H9 (cell line): ENCODE data around the gene EGFR. TPM values are rescaled to one million over a fixed set of nuclear protein-coding genes. Genes with fewer than 3 reads are reported as not detected.

Experiments used
- DNase-seq: peaks from one replicate; pipeline ENCODE4 v3.0.0-alpha.2; 2017
- H2AFZ ChIP-seq: one replicate; pipeline ENCODE4 v1.6.1; 2013; ENCODE audit warnings: mild to moderate bottlenecking, low read length, control low read depth, moderate library complexity
- H2AK5ac ChIP-seq: 2 replicates; pipeline ENCODE4 v1.6.1; 2013; ENCODE audit warnings: low read length, control low read depth, mixed read lengths; ENCODE audit not compliant: insufficient read length
- H2BK120ac ChIP-seq: one replicate; pipeline ENCODE4 v1.6.1; 2013; ENCODE audit warnings: low read depth, mild to moderate bottlenecking, low read length, control low read depth, inconsistent platforms; ENCODE audit not compliant: poor library complexity, severe bottlenecking
- H2BK12ac ChIP-seq: 2 replicates; pipeline ENCODE4 v1.6.1; 2013; ENCODE audit warnings: low read length, control low read depth, mixed read lengths, low read depth; ENCODE audit not compliant: insufficient read length
- H2BK15ac ChIP-seq: 2 replicates; pipeline ENCODE4 v1.6.1; 2013; ENCODE audit warnings: low read depth, low read length, control low read depth
- H2BK20ac ChIP-seq: one replicate; pipeline ENCODE4 v1.6.1; 2013; ENCODE audit warnings: low read depth, mild to moderate bottlenecking, low read length, control low read depth, inconsistent platforms; ENCODE audit not compliant: poor library complexity, severe bottlenecking
- H2BK5ac ChIP-seq: 2 replicates; pipeline ENCODE4 v1.6.1; 2013; ENCODE audit warnings: low read length, control low read depth, mixed read lengths; ENCODE audit not compliant: insufficient read length
- H3K14ac ChIP-seq: 2 replicates; pipeline ENCODE4 v1.6.1; 2013; ENCODE audit warnings: low read length, control low read depth; ENCODE audit not compliant: insufficient read depth
- H3K18ac ChIP-seq: 2 replicates; pipeline ENCODE4 v1.6.1; 2013; ENCODE audit warnings: low read depth, mild to moderate bottlenecking, mixed read lengths, low read length, control low read depth; ENCODE audit not compliant: insufficient read length
- H3K23ac ChIP-seq: 2 replicates; pipeline ENCODE4 v1.6.1; 2013; ENCODE audit warnings: low read length, control low read depth, mixed read lengths, low read depth; ENCODE audit not compliant: insufficient read length
- H3K23me2 ChIP-seq: 2 replicates; pipeline ENCODE4 v1.6.1; 2013; ENCODE audit warnings: low read depth, mild to moderate bottlenecking, mixed read lengths, low read length, control low read depth; ENCODE audit not compliant: insufficient read length, poor library complexity, severe bottlenecking
- H3K27ac ChIP-seq: 2 replicates; pipeline ENCODE4 v1.5.1; 2013; ENCODE audit warnings: low read length, control low read depth, mixed read lengths, low read depth; ENCODE audit not compliant: insufficient read length
- H3K27me3 ChIP-seq: 2 replicates; pipeline ENCODE4 v1.6.1; 2013; ENCODE audit warnings: low read length, control low read depth, inconsistent platforms; ENCODE audit not compliant: insufficient read depth
- H3K4ac ChIP-seq: 2 replicates; pipeline ENCODE4 v1.6.1; 2013; ENCODE audit warnings: low read depth, mild to moderate bottlenecking, control low read depth, inconsistent platforms, low read length, moderate library complexity
- H3K4me1 ChIP-seq: 2 replicates; pipeline ENCODE4 v1.6.1; 2013; ENCODE audit warnings: low read length, control low read depth, inconsistent platforms; ENCODE audit not compliant: insufficient read depth
- H3K4me2 ChIP-seq: 2 replicates; pipeline ENCODE4 v1.6.1; 2013; ENCODE audit warnings: low read length, control low read depth, mixed read lengths; ENCODE audit not compliant: insufficient read length, insufficient read depth
- H3K56ac ChIP-seq: 2 replicates; pipeline ENCODE4 v1.6.1; 2013; ENCODE audit warnings: low read depth, mild to moderate bottlenecking, mixed read lengths, low read length, control low read depth; ENCODE audit not compliant: insufficient read length
- H3K79me1 ChIP-seq: 2 replicates; pipeline ENCODE4 v1.6.1; 2013; ENCODE audit warnings: low read depth, mild to moderate bottlenecking, moderate library complexity, low read length, control low read depth, inconsistent platforms; ENCODE audit not compliant: insufficient read depth, poor library complexity, severe bottlenecking
- H3K79me2 ChIP-seq: 2 replicates; pipeline ENCODE4 v1.6.1; 2013; ENCODE audit warnings: low read length, control low read depth, inconsistent platforms; ENCODE audit not compliant: insufficient read depth
- H3K9ac ChIP-seq: 2 replicates; pipeline ENCODE4 v1.6.1; 2013; ENCODE audit warnings: low read length, control low read depth, mixed read lengths; ENCODE audit not compliant: insufficient read length; ENCODE audit errors: extremely low read depth
- H3K9me3 ChIP-seq: one replicate; pipeline ENCODE4 v1.6.1; 2013; ENCODE audit warnings: low read depth, low read length, inconsistent platforms; ENCODE audit not compliant: control insufficient read depth
- H3T11ph ChIP-seq: one replicate; pipeline ENCODE4 v1.6.1; 2013; ENCODE audit warnings: mild to moderate bottlenecking, low read length, control low read depth, inconsistent platforms
- H4K20me1 ChIP-seq: one replicate; pipeline ENCODE4 v1.6.1; 2013; ENCODE audit not compliant: control insufficient read depth, insufficient read length, insufficient read depth
- H4K5ac ChIP-seq: 2 replicates; pipeline ENCODE4 v1.6.1; 2013; ENCODE audit warnings: low read depth, mild to moderate bottlenecking, mixed read lengths, low read length, control low read depth; ENCODE audit not compliant: insufficient read length
- H4K8ac ChIP-seq: replicated peaks from 2 replicates; pipeline ENCODE4 v1.6.1; 2013; ENCODE audit warnings: low read length, control low read depth, mixed read lengths, low read depth; ENCODE audit not compliant: insufficient read length
- H4K91ac ChIP-seq: 2 replicates; pipeline ENCODE4 v1.6.1; 2013; ENCODE audit warnings: low read depth, mild to moderate bottlenecking, moderate library complexity, mixed read lengths, low read length, control low read depth; ENCODE audit not compliant: insufficient read length
- H3K27ac Mint-ChIP-seq, 3 experiments: 2 replicates in 2 of 3; 3 replicates in 1 of 3; pipeline ENCODE4 v1.8.0; 2020 to 2021; ENCODE audit warnings: mixed read lengths in 3 of 3, mild to moderate bottlenecking in 1 of 3, moderate library complexity in 1 of 3
- H3K27me3 Mint-ChIP-seq: 2 replicates; pipeline ENCODE4 v1.8.0; 2021; ENCODE audit warnings: low read depth, mild to moderate bottlenecking, moderate library complexity, mixed read lengths
- H3K36me3 Mint-ChIP-seq, 3 experiments: 2 replicates in 2 of 3; 3 replicates in 1 of 3; pipeline ENCODE4 v1.8.0; 2020 to 2021; ENCODE audit warnings: low read depth in 3 of 3, mixed read lengths in 3 of 3; ENCODE audit not compliant: insufficient read depth in 1 of 3
- H3K4me1 Mint-ChIP-seq, 2 experiments: 2 replicates each; pipeline ENCODE4 v1.8.0; 2020; ENCODE audit warnings: mixed read lengths in 2 of 2
- H3K4me3 Mint-ChIP-seq, 2 experiments: 2 replicates in 1 of 2; 3 replicates in 1 of 2; pipeline ENCODE4 v1.8.0; 2020 to 2021; ENCODE audit warnings: mild to moderate bottlenecking in 2 of 2, mixed read lengths in 2 of 2, moderate library complexity in 1 of 2
- H3K9me3 Mint-ChIP-seq, 2 experiments: 2 replicates in 1 of 2; 3 replicates in 1 of 2; pipeline ENCODE4 v1.8.0; 2020; ENCODE audit warnings: mild to moderate bottlenecking in 2 of 2, mixed read lengths in 2 of 2, moderate library complexity in 1 of 2
- WGBS: extraction: QIAGEN DNeasy Blood & Tissue Kit; methylation state at CpG from one replicate; pipeline ENCODE4 v1.1.7; 2013; ENCODE audit warnings: missing lambda C conversion rate, low lambda C conversion rate, mixed read lengths; ENCODE audit not compliant: insufficient read length; ENCODE audit errors: extremely low coverage; 5-methylcytosine and 5-hydroxymethylcytosine counted together
- total RNA-seq: library from RNA; stranded (reverse); gene quantifications from 2 replicates; pipeline ENCODE4 v1.2.1, GENCODE V29; 2021
- TF ChIP-seq, protein P1 (sequence below): fragments of 200-600 bp; sonication (generic); conservative IDR thresholded peaks from 3 replicates; pipeline ENCODE4 v1.8.0; 2021; ENCODE audit warnings: antibody characterized with exemption, mild to moderate bottlenecking

Gene EGFR
- total RNA-seq, 1 experiment from 2014 or later = 3.3 TPM

DNA sequence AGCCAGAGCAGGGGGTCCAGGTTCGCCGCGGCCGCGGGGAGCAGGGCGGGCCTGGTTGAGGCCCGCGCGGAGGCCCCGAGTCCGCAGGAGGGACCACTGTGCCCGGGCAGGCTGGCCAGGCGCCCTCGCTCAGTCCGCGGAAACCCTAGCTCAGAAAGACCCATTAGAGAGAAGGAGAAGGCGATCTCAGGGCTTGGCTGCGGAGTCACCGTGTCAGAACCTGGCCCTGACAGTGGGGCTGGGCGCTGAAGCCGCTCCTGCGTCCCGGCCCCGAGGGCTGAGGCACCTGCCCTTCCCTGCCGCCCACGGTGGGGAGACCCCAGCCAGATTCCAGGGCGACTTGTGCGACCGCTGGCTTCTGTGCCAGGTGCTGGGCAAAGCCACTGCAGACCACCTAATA is 14.2 kb upstream of the EGFR start:
- WGBS = no CpG with 5 or more reads among the region's 29 CpGs
- no peak overlapping the region for H3K23ac ChIP-seq
- H3K27me3 ChIP-seq = no peaks in the 10 kb centered on the region
- no peak overlapping the region for H3K56ac ChIP-seq
- Mint-ChIP-seq H3K36me3 (no peaks in the 10 kb centered on the region), H3K4me3 (no peak overlapping the region), H3K27me3 (peaks cover 14% of the 10 kb centered on the region), H3K4me1 (0 out of 4 replicates have a peak, but pooled peaks cover 0 to 2% of the 10 kb centered on the region in 2 experiments), H3K27ac (no peak overlapping the region), H3K9me3 (no peaks in the 10 kb centered on the region)
- no peak overlapping the region for H3K4ac ChIP-seq
- H3K27ac ChIP-seq = no peak overlapping the region
- no peak overlapping the region for H2BK120ac ChIP-seq
- no peak overlapping the region for H3T11ph ChIP-seq
- H2AFZ ChIP-seq = no peak overlapping the region
- no peak for DNase-seq
- H3K14ac ChIP-seq = no peak overlapping the region
- no peak overlapping the region for H3K4me2 ChIP-seq
- TF ChIP-seq, protein P1, sequence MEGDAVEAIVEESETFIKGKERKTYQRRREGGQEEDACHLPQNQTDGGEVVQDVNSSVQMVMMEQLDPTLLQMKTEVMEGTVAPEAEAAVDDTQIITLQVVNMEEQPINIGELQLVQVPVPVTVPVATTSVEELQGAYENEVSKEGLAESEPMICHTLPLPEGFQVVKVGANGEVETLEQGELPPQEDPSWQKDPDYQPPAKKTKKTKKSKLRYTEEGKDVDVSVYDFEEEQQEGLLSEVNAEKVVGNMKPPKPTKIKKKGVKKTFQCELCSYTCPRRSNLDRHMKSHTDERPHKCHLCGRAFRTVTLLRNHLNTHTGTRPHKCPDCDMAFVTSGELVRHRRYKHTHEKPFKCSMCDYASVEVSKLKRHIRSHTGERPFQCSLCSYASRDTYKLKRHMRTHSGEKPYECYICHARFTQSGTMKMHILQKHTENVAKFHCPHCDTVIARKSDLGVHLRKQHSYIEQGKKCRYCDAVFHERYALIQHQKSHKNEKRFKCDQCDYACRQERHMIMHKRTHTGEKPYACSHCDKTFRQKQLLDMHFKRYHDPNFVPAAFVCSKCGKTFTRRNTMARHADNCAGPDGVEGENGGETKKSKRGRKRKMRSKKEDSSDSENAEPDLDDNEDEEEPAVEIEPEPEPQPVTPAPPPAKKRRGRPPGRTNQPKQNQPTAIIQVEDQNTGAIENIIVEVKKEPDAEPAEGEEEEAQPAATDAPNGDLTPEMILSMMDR = no peak
- H3K79me1 ChIP-seq = no peaks in the 10 kb centered on the region
- H4K91ac ChIP-seq = no peak overlapping the region
- H3K9ac ChIP-seq = no peak overlapping the region
- no peaks in the 10 kb centered on the region for H3K23me2 ChIP-seq
- no peak overlapping the region for H2AK5ac ChIP-seq
- H3K9me3 ChIP-seq = no peaks in the 10 kb centered on the region
- H4K8ac ChIP-seq = no peak overlapping the region
- no peak overlapping the region for H4K5ac ChIP-seq
- no peak overlapping the region; the same call in 1 of the 2 replicates for H2BK15ac ChIP-seq
- H2BK20ac ChIP-seq = no peak overlapping the region
- no peaks in the 10 kb centered on the region for H3K4me1 ChIP-seq
- H4K20me1 ChIP-seq = no peaks in the 10 kb centered on the region
- no peak overlapping the region for H2BK12ac ChIP-seq
- no peak overlapping the region for H2BK5ac ChIP-seq
- no peaks in the 10 kb centered on the region for H3K79me2 ChIP-seq
- no peak overlapping the region for H3K18ac ChIP-seq
